GM10248 (cell line): ENCODE measurements around the gene MRNIP.

ENCODE experiments used
- CTCF ChIA-PET: fragments of 300-600 bp; sonication (Branson Sonifier 250); formaldehyde crosslinking; extraction: SDS; loops from one replicate; lab custom pipeline; 2021; ENCODE audit warnings: antibody characterized with exemption; lab: Yijun Ruan, JAX
- POLR2A ChIA-PET: fragments of 350-650 bp; sonication (Branson Sonifier 250); formaldehyde crosslinking; extraction: SDS; loops from one replicate; lab custom pipeline; 2020; ENCODE audit warnings: antibody characterized with exemption; lab: Yijun Ruan, JAX
- DNase-seq: peaks from one replicate; pipeline ENCODE4 v3.0.0; 2012; ENCODE audit errors: extremely low spot score
- TF ChIP-seq, protein P1 (sequence below): IDR thresholded peaks from 2 replicates; pipeline ENCODE4 v1.5.1; 2012; ENCODE audit warnings: mild to moderate bottlenecking, low read depth; ENCODE audit errors: extremely low read depth, missing control alignments, control extremely low read depth

The MRNIP gene

GRCh38 chr5:179805070-179805528 lies 53.5 kb downstream of the MRNIP start:
- no peak for DNase-seq
- POLR2A ChIA-PET: no interaction called here
- TF ChIP-seq, protein P1, sequence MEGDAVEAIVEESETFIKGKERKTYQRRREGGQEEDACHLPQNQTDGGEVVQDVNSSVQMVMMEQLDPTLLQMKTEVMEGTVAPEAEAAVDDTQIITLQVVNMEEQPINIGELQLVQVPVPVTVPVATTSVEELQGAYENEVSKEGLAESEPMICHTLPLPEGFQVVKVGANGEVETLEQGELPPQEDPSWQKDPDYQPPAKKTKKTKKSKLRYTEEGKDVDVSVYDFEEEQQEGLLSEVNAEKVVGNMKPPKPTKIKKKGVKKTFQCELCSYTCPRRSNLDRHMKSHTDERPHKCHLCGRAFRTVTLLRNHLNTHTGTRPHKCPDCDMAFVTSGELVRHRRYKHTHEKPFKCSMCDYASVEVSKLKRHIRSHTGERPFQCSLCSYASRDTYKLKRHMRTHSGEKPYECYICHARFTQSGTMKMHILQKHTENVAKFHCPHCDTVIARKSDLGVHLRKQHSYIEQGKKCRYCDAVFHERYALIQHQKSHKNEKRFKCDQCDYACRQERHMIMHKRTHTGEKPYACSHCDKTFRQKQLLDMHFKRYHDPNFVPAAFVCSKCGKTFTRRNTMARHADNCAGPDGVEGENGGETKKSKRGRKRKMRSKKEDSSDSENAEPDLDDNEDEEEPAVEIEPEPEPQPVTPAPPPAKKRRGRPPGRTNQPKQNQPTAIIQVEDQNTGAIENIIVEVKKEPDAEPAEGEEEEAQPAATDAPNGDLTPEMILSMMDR: no peak
- CTCF ChIA-PET: no interaction called here

GRCh38 chr5:179804555-179804947 lies 54.1 kb downstream of the MRNIP start:
- CTCF ChIA-PET: interaction anchor here (1.1 to 3.5 kb wide), 3 partner anchors 37 to 511 kb away, joined by 3 to 10 read pairs (median 3); no protein-coding TSS in a partner anchor
- TF ChIP-seq, protein P1: no peak
- POLR2A ChIA-PET: interaction anchor here (1.3 kb wide), 1 partner anchor 181 kb away, joined by 4 read pairs; the partner anchor contains the start of gene HNRNPH1
- DNase-seq: no peak

GRCh38 chr5:179803651-179804554 lies 54.7 kb downstream of the MRNIP start:
- ChIA-PET CTCF (interaction anchor here (1.1 to 3.5 kb wide), 5 partner anchors 36 to 512 kb away, joined by 3 to 20 read pairs (median 6); no protein-coding TSS in a partner anchor), POLR2A (interaction anchor here (0.5 to 1.3 kb wide), 3 partner anchors 17 to 181 kb away, joined by 4 read pairs; partner anchors contain the start of genes HNRNPH1 and SQSTM1)
- TF ChIP-seq, protein P1: no peak
- DNase-seq: no peak

- POLR2A ChIA-PET: interaction anchor here (0.9 to 1.3 kb wide), 2 partner anchors 17 to 180 kb away, joined by 4 read pairs; partner anchors contain the start of genes HNRNPH1 and SQSTM1
- TF ChIP-seq, protein P1: no peak
- CTCF ChIA-PET: interaction anchor here (1.1 to 3.5 kb wide), 21 partner anchors 11 to 513 kb away, joined by 3 to 20 read pairs (median 6); no protein-coding TSS in a partner anchor
- no peak for DNase-seq
Measured at GRCh38 chr5:179802950-179803562, 55.6 kb downstream of the MRNIP start.

- CTCF ChIA-PET: interaction anchor here (0.6 to 3.5 kb wide), 39 partner anchors 9 to 214 kb away, joined by 3 to 20 read pairs (median 4); partner anchors contain the start of genes LTC4S, MRNIP and SQSTM1
- DNase-seq: no peak
- POLR2A ChIA-PET: interaction anchor here (0.8 to 1.0 kb wide), 3 partner anchors 18 to 187 kb away, joined by 3 to 8 read pairs (median 3); partner anchors contain the start of gene SQSTM1
- TF ChIP-seq, protein P1: no peak
Measured at GRCh38 chr5:179802207-179802883, 56.3 kb downstream of the MRNIP start.
